Left colon (tissue), 2 donors: Measurements from ENCODE around the gene AGBL4. TPM values are rescaled to one million over a fixed set of nuclear protein-coding genes. Genes with fewer than 3 reads are reported as not detected.

Source experiments
- ATAC-seq: fragments of 200-7000 bp; cut with Tn5 transposase; one replicate; pipeline ENCODE4 v1.9.1; 2020; ENCODE audit warnings: mild to moderate bottlenecking, moderate library complexity
- DNase-seq, 2 donors: peaks; one replicate each; pipeline ENCODE4 v3.0.0-alpha.2; 2020
- intact Hi-C, 2 donors: fragments of 100-400 bp; cut with DNase I in 1 of 2; cut with micrococcal nuclease in 1 of 2; formaldehyde crosslinking; loops; one replicate each; pipeline versions ENCODE4 v1.11.2 to v1.14.0; 2022; cut with DNase I, micrococcal nuclease
- total RNA-seq, 2 donors: library from RNA; stranded (reverse); fragmentation: NEBNext Ultra II Directional; extraction: Animal tissue kit (Norgen Biotek cat#: 25700); gene quantifications; one replicate each; pipeline ENCODE4 v1.2.1, GENCODE V29; 2021
- donor health status: DM: no; HTN: no; CAD: no.
- donor health status: DM: yes; HTN: yes; CAD: no.

AGBL4 gene
- total RNA-seq, 2 donors from 2014 or later, result 0.47 TPM; not detected in 1

- DNase-seq, result no peak
These were observed 1350.2 kb downstream of the AGBL4 start for GRCh38 chr1:48673332-48674105.

GRCh38 chr1:48671578-48671977 is 1352.2 kb downstream of the AGBL4 start:
- ATAC-seq (no peak), DNase-seq (no peak)
- intact Hi-C loops, result no loop called here

More at GRCh38 chr1:48673332-48674105, 1350.2 kb downstream of the AGBL4 start:
- ATAC-seq, result no peak
- intact Hi-C loops, result no loop called here

GRCh38 chr1:48670234-48671020 is 1353.3 kb downstream of the AGBL4 start:
- ATAC-seq, result no peak

GRCh38 chr1:48668339-48668738 is 1355.4 kb downstream of the AGBL4 start:
- intact Hi-C loops, result no loop called here

More at GRCh38 chr1:48670234-48671020, 1353.3 kb downstream of the AGBL4 start:
- intact Hi-C loops, result no loop called here
- no peak for DNase-seq

GRCh38 chr1:48667782-48668181 is 1356.0 kb downstream of the AGBL4 start:
- intact Hi-C loops, result no loop called here
- no peak for DNase-seq
- ATAC-seq, result no peak

More at GRCh38 chr1:48668339-48668738, 1355.4 kb downstream of the AGBL4 start:
- DNase-seq (no peak), ATAC-seq (no peak)

GRCh38 chr1:48665708-48666407 is 1357.9 kb downstream of the AGBL4 start:
- no peak for DNase-seq
- intact Hi-C loops, result no loop called here
- ATAC-seq, result no peak

GRCh38 chr1:48661726-48662463 is 1361.9 kb downstream of the AGBL4 start:
- no peak for ATAC-seq
- intact Hi-C loops, result no loop called here
- no peak for DNase-seq

- DNase-seq (no peak), ATAC-seq (no peak)
- intact Hi-C loops, result no loop called here
These were observed 1364.0 kb downstream of the AGBL4 start for GRCh38 chr1:48659801-48660200.

- ATAC-seq (no peak), DNase-seq (no peak)
- intact Hi-C loops, result no loop called here
These were observed 1366.3 kb downstream of the AGBL4 start for GRCh38 chr1:48657413-48657812.

- ATAC-seq (no peak), DNase-seq (no peak)
- intact Hi-C loops, result no loop called here
These were observed 1369.0 kb downstream of the AGBL4 start for GRCh38 chr1:48654606-48655210.

GRCh38 chr1:48652334-48652733 is 1371.4 kb downstream of the AGBL4 start:
- DNase-seq, result no peak
- intact Hi-C loops, result no loop called here
- ATAC-seq, result no peak

- ATAC-seq, result no peak
These were observed 1373.9 kb downstream of the AGBL4 start for GRCh38 chr1:48649880-48650279.

GRCh38 chr1:48645883-48646282 is 1377.9 kb downstream of the AGBL4 start:
- DNase-seq (no peak), ATAC-seq (no peak)
- intact Hi-C loops, result no loop called here

More at GRCh38 chr1:48649880-48650279, 1373.9 kb downstream of the AGBL4 start:
- DNase-seq, result no peak
- intact Hi-C loops, result no loop called here

GRCh38 chr1:48644905-48645605 is 1378.7 kb downstream of the AGBL4 start:
- no peak for ATAC-seq
- no peak for DNase-seq
- intact Hi-C loops, result no loop called here

GRCh38 chr1:48644190-48644900 is 1379.4 kb downstream of the AGBL4 start:
- ATAC-seq (no peak), DNase-seq (no peak)
- intact Hi-C loops, result no loop called here

GRCh38 chr1:48643193-48643592 is 1380.6 kb downstream of the AGBL4 start:
- ATAC-seq (no peak), DNase-seq (no peak)
- intact Hi-C loops, result no loop called here

GRCh38 chr1:48640836-48641492 is 1382.8 kb downstream of the AGBL4 start:
- intact Hi-C loops, result no loop called here
- DNase-seq (no peak), ATAC-seq (no peak)
